Right lobe of liver (tissue), 6 donors: Measurements from ENCODE around the gene GNAI2. TPM values are rescaled to one million over a fixed set of nuclear protein-coding genes. Genes with fewer than 3 reads are reported as not detected.

Experiments used
- ATAC-seq, 4 donors: fragments of 200-7000 bp; cut with Tn5 transposase; one replicate each; pipeline ENCODE4 v1.9.1; 2020; ENCODE audit warnings: mild to moderate bottlenecking in 4 of 4, moderate library complexity in 4 of 4
- DNase-seq, 3 donors: peaks; one replicate each; pipeline ENCODE4 v3.0.0-alpha.2; 2020
- H3K27ac ChIP-seq, 3 donors: fragments of 200-600 bp; one replicate each; pipeline ENCODE4 v1.8.0; 2022
- H3K27me3 ChIP-seq, 2 donors: fragments of 200-600 bp; one replicate each; pipeline ENCODE4 v1.8.0; 2022
- H3K36me3 ChIP-seq, 4 donors: fragments of 200-600 bp; sonication (generic) in 1 of 4; one replicate each; pipeline versions ENCODE4 v1.5.1 to v1.8.0; 2017 to 2022; ENCODE audit warnings: control low read depth in 1 of 4
- H3K4me1 ChIP-seq, 4 donors: fragments of 200-600 bp; sonication (generic) in 1 of 4; one replicate each; pipeline versions ENCODE4 v1.5.1 to v1.8.0; 2017 to 2022; ENCODE audit warnings: control low read depth in 1 of 4
- H3K4me3 ChIP-seq, 3 donors: fragments of 200-600 bp; one replicate each; pipeline ENCODE4 v1.8.0; 2022
- H3K9me3 ChIP-seq, 4 donors: fragments of 200-600 bp; sonication (generic) in 1 of 4; one replicate each; pipeline versions ENCODE4 v1.5.1 to v1.8.0; 2017 to 2022; ENCODE audit warnings: control low read depth in 1 of 4
- POLR2A ChIP-seq: fragments of 450-650 bp; IDR thresholded peaks from one replicate; pipeline ENCODE4 v1.6.1; 2017; ENCODE audit warnings: antibody characterized with exemption, mild to moderate bottlenecking
- WGBS: methylation state at CpG from one replicate; pipeline ENCODE4 v1.1.6; 2018; ENCODE audit warnings: low coverage, low lambda C conversion rate; ENCODE audit not compliant: insufficient coverage; ENCODE audit errors: missing lambda C conversion rate; 5-methylcytosine and 5-hydroxymethylcytosine counted together
- intact Hi-C, 2 donors: fragments of 100-400 bp; cut with DNase I; formaldehyde crosslinking; loops; one replicate each; pipeline versions ENCODE4 v1.11.2 to v1.14.1; 2022
- total RNA-seq, 6 experiments: library from RNA; depleted of rRNA in 2 of 6; stranded (reverse); fragments of >200 nt in 2 of 6; fragmentation: NEBNext Ultra II Directional in 3 of 6; extraction: Animal tissue kit (Norgen Biotek cat#: 25700) in 3 of 6; gene quantifications; one replicate each; pipeline versions ENCODE4 v1.1.0 to v1.2.4, GENCODE V29; 2016 to 2023
- TF ChIP-seq, protein P1 (sequence below), 4 donors: fragments of 200-600 bp in 3 of 4; fragments of 450-650 bp in 1 of 4; IDR thresholded peaks; one replicate each; pipeline versions ENCODE4 v1.5.1 to v1.8.0; 2016 to 2022; ENCODE audit warnings: antibody characterized with exemption in 4 of 4, mild to moderate bottlenecking in 2 of 4
- donor health status: DM: no; HTN: yes; CAD: no.
- donor health status: DM: no; HTN: no; CAD: no.
- donor health status: DM: no; HTN: no; CAD: no.
- donor health status: DM: no; HTN: yes; CAD: no.
- donor health status: DM: no; HTN: yes; CAD: no.

The GNAI2 gene
- total RNA-seq, 6 experiments from 2014 or later = 73.3 to 125 (median 98.7) TPM

DNA sequence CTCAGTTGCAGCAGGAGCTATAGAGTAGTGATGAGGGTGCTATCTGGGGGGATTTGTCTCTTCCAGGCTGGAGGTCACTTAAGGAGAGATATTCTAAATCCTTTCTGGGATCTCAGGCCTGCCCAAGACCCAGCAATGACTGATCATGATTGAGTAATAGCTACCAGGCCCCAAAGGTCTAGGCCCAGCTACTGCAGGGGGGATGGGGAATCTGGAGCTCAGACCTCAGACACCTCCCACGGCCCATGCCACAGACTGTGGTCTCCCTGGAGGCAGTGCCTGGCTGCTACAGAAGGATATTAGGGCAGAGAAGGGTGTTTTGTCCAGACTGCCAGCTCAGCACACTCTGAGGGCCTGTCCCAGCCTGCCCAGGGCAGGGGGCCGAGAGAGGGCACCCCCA lies 24.1 kb upstream of the GNAI2 start:
- peaks cover 0 to 26% (median 3%) of the 10 kb centered on the region in 4 donors for H3K36me3 ChIP-seq
- WGBS = 31% methylated on average over 2 of the region's 2 CpGs
- TF ChIP-seq POLR2A = no peak
- TF ChIP-seq, protein P1, sequence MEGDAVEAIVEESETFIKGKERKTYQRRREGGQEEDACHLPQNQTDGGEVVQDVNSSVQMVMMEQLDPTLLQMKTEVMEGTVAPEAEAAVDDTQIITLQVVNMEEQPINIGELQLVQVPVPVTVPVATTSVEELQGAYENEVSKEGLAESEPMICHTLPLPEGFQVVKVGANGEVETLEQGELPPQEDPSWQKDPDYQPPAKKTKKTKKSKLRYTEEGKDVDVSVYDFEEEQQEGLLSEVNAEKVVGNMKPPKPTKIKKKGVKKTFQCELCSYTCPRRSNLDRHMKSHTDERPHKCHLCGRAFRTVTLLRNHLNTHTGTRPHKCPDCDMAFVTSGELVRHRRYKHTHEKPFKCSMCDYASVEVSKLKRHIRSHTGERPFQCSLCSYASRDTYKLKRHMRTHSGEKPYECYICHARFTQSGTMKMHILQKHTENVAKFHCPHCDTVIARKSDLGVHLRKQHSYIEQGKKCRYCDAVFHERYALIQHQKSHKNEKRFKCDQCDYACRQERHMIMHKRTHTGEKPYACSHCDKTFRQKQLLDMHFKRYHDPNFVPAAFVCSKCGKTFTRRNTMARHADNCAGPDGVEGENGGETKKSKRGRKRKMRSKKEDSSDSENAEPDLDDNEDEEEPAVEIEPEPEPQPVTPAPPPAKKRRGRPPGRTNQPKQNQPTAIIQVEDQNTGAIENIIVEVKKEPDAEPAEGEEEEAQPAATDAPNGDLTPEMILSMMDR (IDR thresholded peaks at IDR 0.05) = no peak
- peaks cover 0 to 72% (median 26%) of the 10 kb centered on the region in 4 donors for H3K4me1 ChIP-seq
- peak overlapping the region; percentile 73 to 99 (median 89) for H3K27ac ChIP-seq
- intact Hi-C loops = no loop called here
- peak overlapping the region in 2 of 3 donors; percentile 3 to 20 for H3K4me3 ChIP-seq
- H3K27me3 ChIP-seq = no peaks in the 10 kb centered on the region
- H3K9me3 ChIP-seq = no peaks in the 10 kb centered on the region
- DNase-seq (peak in 1 of 3 donors; percentile 60), ATAC-seq (peak; percentile 6 to 42 (median 24))

DNA sequence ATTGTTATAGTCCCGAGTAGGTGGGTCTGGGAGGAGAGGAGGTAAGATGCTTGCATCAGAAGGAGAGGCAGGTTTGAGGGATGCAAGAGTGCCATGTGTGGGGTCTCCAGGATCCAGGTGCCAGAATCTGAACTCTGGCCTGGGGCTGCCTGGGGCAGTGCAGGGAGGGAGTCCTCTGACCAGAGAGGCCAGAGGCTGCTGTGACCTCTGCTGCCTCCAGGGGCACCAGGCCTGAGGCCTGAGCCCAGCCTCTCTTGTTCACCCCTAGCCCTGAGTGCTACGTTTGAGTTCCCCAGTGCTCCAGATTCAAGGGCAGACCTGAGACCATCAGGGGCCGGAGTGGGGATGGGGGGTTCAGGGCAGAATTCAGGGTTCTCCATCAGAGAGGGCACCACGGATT lies 23.5 kb upstream of the GNAI2 start:
- peak overlapping the region in 1 of 3 donors; percentile 20 for H3K4me3 ChIP-seq
- intact Hi-C loops = no loop called here
- ATAC-seq (peak in 1 of 4 donors; percentile 5), DNase-seq (no peak)
- H3K9me3 ChIP-seq = no peaks in the 10 kb centered on the region
- H3K4me1 ChIP-seq = peaks cover 0 to 70% (median 24%) of the 10 kb centered on the region in 4 donors
- peak overlapping the region; percentile 17 to 99 (median 89) for H3K27ac ChIP-seq
- H3K36me3 ChIP-seq = peaks cover 0 to 31% (median 4%) of the 10 kb centered on the region in 4 donors
- TF ChIP-seq POLR2A = no peak
- TF ChIP-seq, protein P1 (IDR thresholded peaks at IDR 0.05) = peak in 2 of 4 donors; percentile 8 to 21
- 17% methylated on average over 1 of the region's 4 CpGs for WGBS
- no peaks in the 10 kb centered on the region for H3K27me3 ChIP-seq

DNA sequence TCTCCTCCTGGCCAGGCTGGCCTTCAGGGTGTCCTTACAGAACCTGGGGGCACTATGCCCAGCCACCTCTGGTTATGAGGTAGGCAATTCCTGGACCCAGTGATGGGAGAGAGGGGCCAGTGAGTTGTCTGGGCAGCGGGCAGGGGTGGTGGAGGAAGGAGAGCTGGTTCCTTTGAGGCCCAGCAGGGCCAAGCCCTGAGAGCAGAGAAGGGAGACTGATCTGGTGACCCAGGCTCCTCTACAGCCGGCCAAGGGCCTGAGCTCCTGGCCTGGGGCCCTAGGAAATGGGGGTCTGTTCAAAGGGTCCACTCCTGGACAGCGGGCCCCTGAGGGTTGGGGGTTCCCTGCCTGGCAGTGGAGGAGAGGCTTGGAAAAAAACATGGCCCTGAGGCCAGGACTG lies 23.0 kb upstream of the GNAI2 start:
- Histone ChIP-seq H3K9me3 (no peaks in the 10 kb centered on the region), H3K36me3 (peaks cover 0 to 36% (median 4%) of the 10 kb centered on the region in 4 donors), H3K4me1 (peaks cover 0 to 65% (median 22%) of the 10 kb centered on the region in 4 donors), H3K27me3 (no peaks in the 10 kb centered on the region), H3K27ac (peak overlapping the region; percentile 17 to 99 (median 89)), H3K4me3 (peak overlapping the region in 1 of 3 donors; percentile 2)
- intact Hi-C loops = no loop called here
- WGBS = 21% methylated on average over 2 of the region's 3 CpGs
- no peak for DNase-seq
- no peak for TF ChIP-seq POLR2A
- TF ChIP-seq, protein P1 (IDR thresholded peaks at IDR 0.05) = no peak
- no peak for ATAC-seq

DNA sequence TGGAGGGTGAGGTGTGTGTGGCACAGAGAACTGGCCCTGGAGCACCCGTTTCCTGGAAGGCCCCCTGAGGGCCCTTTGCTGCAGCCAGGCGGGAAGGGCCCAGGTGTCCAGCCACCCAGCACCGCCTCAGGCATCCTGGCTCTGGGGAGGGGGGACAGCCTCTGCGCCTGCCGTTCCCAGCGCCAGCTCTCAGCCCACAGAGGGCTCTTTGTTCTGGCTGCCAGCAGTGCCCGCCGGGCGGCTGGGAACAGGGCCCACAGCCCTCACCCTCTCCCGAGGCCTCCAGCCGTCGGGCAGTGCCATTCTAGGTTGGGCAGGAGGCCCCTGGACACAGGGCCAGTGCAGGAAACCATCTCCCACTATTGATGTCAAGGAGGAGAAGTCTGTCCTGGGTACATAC lies 22.6 kb upstream of the GNAI2 start:
- H3K27me3 ChIP-seq = no peaks in the 10 kb centered on the region
- no peak for DNase-seq
- H3K4me1 ChIP-seq = peaks cover 0 to 64% (median 21%) of the 10 kb centered on the region in 4 donors
- no peaks in the 10 kb centered on the region for H3K9me3 ChIP-seq
- intact Hi-C loops = no loop called here
- TF ChIP-seq POLR2A = no peak
- TF ChIP-seq, protein P1 (IDR thresholded peaks at IDR 0.05) = no peak
- H3K4me3 ChIP-seq = no peak overlapping the region
- no CpG with 5 or more reads among the region's 12 CpGs for WGBS
- peak in 1 of 4 donors; percentile 17 for ATAC-seq
- peaks cover 0 to 40% (median 5%) of the 10 kb centered on the region in 4 donors for H3K36me3 ChIP-seq
- peak overlapping the region; percentile 17 to 99 (median 89) for H3K27ac ChIP-seq
